DOHH2 (cell line): ENCODE data around the gene LRRC8D.

ENCODE experiments used
- EZH2phosphoT487 ChIP-seq: fragments of 200-600 bp; sonication (generic); IDR thresholded peaks from 2 replicates; pipeline ENCODE4 v1.6.1; 2017; ENCODE audit warnings: borderline replicate concordance, mild to moderate bottlenecking, antibody characterized with exemption, low read length, moderate library complexity, mixed read lengths
- TF ChIP-seq, protein P1 (sequence below): fragments of 200-600 bp; sonication (generic); IDR thresholded peaks from one replicate; pipeline ENCODE4 v1.5.1; 2014; ENCODE audit warnings: antibody characterized with exemption, mild to moderate bottlenecking, low read depth, low read length; ENCODE audit not compliant: poor library complexity, severe bottlenecking

- TF ChIP-seq, protein P1, sequence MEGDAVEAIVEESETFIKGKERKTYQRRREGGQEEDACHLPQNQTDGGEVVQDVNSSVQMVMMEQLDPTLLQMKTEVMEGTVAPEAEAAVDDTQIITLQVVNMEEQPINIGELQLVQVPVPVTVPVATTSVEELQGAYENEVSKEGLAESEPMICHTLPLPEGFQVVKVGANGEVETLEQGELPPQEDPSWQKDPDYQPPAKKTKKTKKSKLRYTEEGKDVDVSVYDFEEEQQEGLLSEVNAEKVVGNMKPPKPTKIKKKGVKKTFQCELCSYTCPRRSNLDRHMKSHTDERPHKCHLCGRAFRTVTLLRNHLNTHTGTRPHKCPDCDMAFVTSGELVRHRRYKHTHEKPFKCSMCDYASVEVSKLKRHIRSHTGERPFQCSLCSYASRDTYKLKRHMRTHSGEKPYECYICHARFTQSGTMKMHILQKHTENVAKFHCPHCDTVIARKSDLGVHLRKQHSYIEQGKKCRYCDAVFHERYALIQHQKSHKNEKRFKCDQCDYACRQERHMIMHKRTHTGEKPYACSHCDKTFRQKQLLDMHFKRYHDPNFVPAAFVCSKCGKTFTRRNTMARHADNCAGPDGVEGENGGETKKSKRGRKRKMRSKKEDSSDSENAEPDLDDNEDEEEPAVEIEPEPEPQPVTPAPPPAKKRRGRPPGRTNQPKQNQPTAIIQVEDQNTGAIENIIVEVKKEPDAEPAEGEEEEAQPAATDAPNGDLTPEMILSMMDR: no peak
- TF ChIP-seq EZH2phosphoT487: no peak
Measured at GRCh38 chr1:89949991-89950624, 129.3 kb downstream of the LRRC8D start.
